ENCODE data around the gene IL34.

Gene IL34

GRCh38 chr16:70644763-70645597 lies 1.4 kb upstream of the IL34 start:
- Histone ChIP-seq H3K79me2 (ENCODE audit: low read length) (no peaks in the 10 kb centered on the region), H3K9me3 (ENCODE audit: insufficient read depth, low read length) (no peaks in the 10 kb centered on the region), H3K4me2 (ENCODE audit: low read length) (no peak overlapping the region), H3K27me3 (ENCODE audit: low read depth, low read length) (no peaks in the 10 kb centered on the region; the same call in 1 of the 2 replicates), H3K36me3 (replicated peaks; ENCODE audit: low read depth, low read length) (no peaks in the 10 kb centered on the region), H3K4me1 (ENCODE audit: low read length) (no peaks in the 10 kb centered on the region), H3K9ac (ENCODE audit: low read length) (no peak overlapping the region), H2AFZ (ENCODE audit: low read depth, low read length) (no peak overlapping the region), H3K4me3 (ENCODE audit: low read length) (no peak overlapping the region), H3K27ac (ENCODE audit: low read length) (no peak overlapping the region), H4K20me1 (ENCODE audit: insufficient read depth, low read length) (no peaks in the 10 kb centered on the region)
- 0 out of 2 replicates have a peak, but pooled peaks have one; percentile 9 for TF ChIP-seq CTCF (IDR thresholded peaks at IDR 0.05; ENCODE audit: low read depth, low read length)
- TF ChIP-seq EZH2phosphoT487 (IDR thresholded peaks at IDR 0.05; ENCODE audit: low read depth) = no peak

- TF ChIP-seq EZH2phosphoT487 (IDR thresholded peaks at IDR 0.05; ENCODE audit: low read depth) = no peak
- TF ChIP-seq CTCF (IDR thresholded peaks at IDR 0.05; ENCODE audit: low read depth, low read length) = no peak
These were observed 1.3 kb downstream of the IL34 start for GRCh38 chr16:70647441-70648359.

GRCh38 chr16:70648606-70649005 lies 2.2 kb downstream of the IL34 start:
- no peaks in the 10 kb centered on the region for H4K20me1 ChIP-seq (ENCODE audit: insufficient read depth, low read length)
- H3K4me1 ChIP-seq (ENCODE audit: low read length) = no peaks in the 10 kb centered on the region
- no peak overlapping the region for H3K4me3 ChIP-seq (ENCODE audit: low read length)
- no peaks in the 10 kb centered on the region for H3K79me2 ChIP-seq (ENCODE audit: low read length)
- H3K4me2 ChIP-seq (ENCODE audit: low read length) = no peak overlapping the region
- H3K27me3 ChIP-seq (ENCODE audit: low read depth, low read length) = no peaks in the 10 kb centered on the region
- no peak overlapping the region for H3K9ac ChIP-seq (ENCODE audit: low read length)
- H3K27ac ChIP-seq (ENCODE audit: low read length) = no peak overlapping the region
- no peaks in the 10 kb centered on the region for H3K36me3 ChIP-seq (replicated peaks; ENCODE audit: low read depth, low read length)
- peak overlapping the region; percentile 65 for H2AFZ ChIP-seq (ENCODE audit: low read depth, low read length)
- no peaks in the 10 kb centered on the region for H3K9me3 ChIP-seq (ENCODE audit: insufficient read depth, low read length)
- TF ChIP-seq EZH2phosphoT487 (IDR thresholded peaks at IDR 0.05; ENCODE audit: low read depth) (no peak), CTCF (IDR thresholded peaks at IDR 0.05; ENCODE audit: low read depth, low read length) (no peak)

More at GRCh38 chr16:70647441-70648359, 1.3 kb downstream of the IL34 start:
- H3K9me3 ChIP-seq (ENCODE audit: insufficient read depth, low read length) = no peaks in the 10 kb centered on the region
- H3K4me3 ChIP-seq (ENCODE audit: low read length) = no peak overlapping the region
- H3K4me2 ChIP-seq (ENCODE audit: low read length) = no peak overlapping the region
- H3K9ac ChIP-seq (ENCODE audit: low read length) = no peak overlapping the region
- no peaks in the 10 kb centered on the region for H3K36me3 ChIP-seq (replicated peaks; ENCODE audit: low read depth, low read length)
- H3K27me3 ChIP-seq (ENCODE audit: low read depth, low read length) = no peaks in the 10 kb centered on the region; the same call in 1 of the 2 replicates
- no peaks in the 10 kb centered on the region for H3K4me1 ChIP-seq (ENCODE audit: low read length)
- no peaks in the 10 kb centered on the region for H4K20me1 ChIP-seq (ENCODE audit: insufficient read depth, low read length)
- no peaks in the 10 kb centered on the region for H3K79me2 ChIP-seq (ENCODE audit: low read length)
- no peak overlapping the region for H2AFZ ChIP-seq (ENCODE audit: low read depth, low read length)
- H3K27ac ChIP-seq (ENCODE audit: low read length) = no peak overlapping the region

GRCh38 chr16:70649300-70649699 lies 2.9 kb downstream of the IL34 start:
- no peaks in the 10 kb centered on the region for H3K79me2 ChIP-seq (ENCODE audit: low read length)
- H3K27ac ChIP-seq (ENCODE audit: low read length) = no peak overlapping the region
- no peaks in the 10 kb centered on the region for H3K27me3 ChIP-seq (ENCODE audit: low read depth, low read length)
- no peak overlapping the region for H3K4me3 ChIP-seq (ENCODE audit: low read length)
- peaks cover 4% of the 10 kb centered on the region; the same call in 1 of the 2 replicates for H3K4me1 ChIP-seq (ENCODE audit: low read length)
- no peak overlapping the region for H3K9ac ChIP-seq (ENCODE audit: low read length)
- H2AFZ ChIP-seq (ENCODE audit: low read depth, low read length) = no peak overlapping the region
- TF ChIP-seq CTCF (IDR thresholded peaks at IDR 0.05; ENCODE audit: low read depth, low read length) (no peak), EZH2phosphoT487 (IDR thresholded peaks at IDR 0.05; ENCODE audit: low read depth) (no peak)
- H3K36me3 ChIP-seq (replicated peaks; ENCODE audit: low read depth, low read length) = no peaks in the 10 kb centered on the region
- H3K9me3 ChIP-seq (ENCODE audit: insufficient read depth, low read length) = no peaks in the 10 kb centered on the region
- no peak overlapping the region for H3K4me2 ChIP-seq (ENCODE audit: low read length)
- no peaks in the 10 kb centered on the region for H4K20me1 ChIP-seq (ENCODE audit: insufficient read depth, low read length)
